HCT116 (cell line): ENCODE results near the gene KHDRBS1.

Source experiments
- CBX3 ChIP-seq: IDR thresholded peaks from 2 replicates; pipeline ENCODE4 v1.6.1; 2012; ENCODE audit warnings: low read depth
- CEBPB ChIP-seq: IDR thresholded peaks from 2 replicates; pipeline ENCODE4 v1.6.1; 2012; ENCODE audit warnings: low read depth
- CTCF ChIP-seq, 3 experiments: fragments of 200-600 bp in 1 of 3; sonication (generic) in 1 of 3; IDR thresholded peaks in 2 of 3; conservative IDR thresholded peaks in 1 of 3; 2 replicates each; pipeline ENCODE4 v1.5.1; 2012 to 2017; ENCODE audit warnings: low read depth in 2 of 3, low read length in 2 of 3, antibody characterized with exemption in 1 of 3, borderline replicate concordance in 1 of 3, control low read depth in 1 of 3, mild to moderate bottlenecking in 1 of 3, mixed read lengths in 1 of 3, mixed run types in 1 of 3, moderate library complexity in 1 of 3; ENCODE audit not compliant: insufficient read depth in 1 of 3
- EZH2 ChIP-seq: fragments of 200-600 bp; sonication (generic); IDR thresholded peaks from 2 replicates; pipeline ENCODE4 v1.6.1; 2017; ENCODE audit warnings: antibody characterized with exemption, mixed run types
- POLR2A ChIP-seq: IDR thresholded peaks from 2 replicates; pipeline ENCODE4 v1.7.0; 2011; ENCODE audit warnings: borderline replicate concordance; ENCODE audit not compliant: insufficient read depth, insufficient read length; ENCODE audit errors: extremely low read depth
- POLR2AphosphoS5 ChIP-seq: IDR thresholded peaks from 2 replicates; pipeline ENCODE4 v1.6.1; 2011; ENCODE audit warnings: mild to moderate bottlenecking, low read depth, low read length, moderate library complexity
- REST ChIP-seq: IDR thresholded peaks from 2 replicates; pipeline ENCODE4 v1.6.1; 2012; ENCODE audit warnings: low read depth
- ZFX ChIP-seq: fragments of 450-650 bp; IDR thresholded peaks from 2 replicates; pipeline ENCODE4 v1.6.1; 2017

GRCh38 chr1:32062867-32063230 lies 49.2 kb downstream of the KHDRBS1 start:
- TF ChIP-seq CTCF (IDR thresholded peaks at IDR 0.05 in 2 of 3, conservative IDR thresholded peaks at IDR 0.05 in 1 of 3; ENCODE audit: borderline replicate concordance in 1 of 3, insufficient read depth in 1 of 3, low read depth in 2 of 3, low read length in 2 of 3) (no peak), POLR2A (no peak), ZFX (no peak), REST (no peak), EZH2 (no peak), CEBPB (no peak), POLR2AphosphoS5 (no peak), CBX3 (no peak)
